Measurements from ENCODE around the gene TNMD. TPM values are rescaled to one million over a fixed set of nuclear protein-coding genes. Genes with fewer than 3 reads are reported as not detected.
A peak's percentile ranks its signal among the peaks of the same experiment; 100 is the strongest.

Gene TNMD
- total RNA-seq, 2 experiments from 2014 or later = not detected

DNA sequence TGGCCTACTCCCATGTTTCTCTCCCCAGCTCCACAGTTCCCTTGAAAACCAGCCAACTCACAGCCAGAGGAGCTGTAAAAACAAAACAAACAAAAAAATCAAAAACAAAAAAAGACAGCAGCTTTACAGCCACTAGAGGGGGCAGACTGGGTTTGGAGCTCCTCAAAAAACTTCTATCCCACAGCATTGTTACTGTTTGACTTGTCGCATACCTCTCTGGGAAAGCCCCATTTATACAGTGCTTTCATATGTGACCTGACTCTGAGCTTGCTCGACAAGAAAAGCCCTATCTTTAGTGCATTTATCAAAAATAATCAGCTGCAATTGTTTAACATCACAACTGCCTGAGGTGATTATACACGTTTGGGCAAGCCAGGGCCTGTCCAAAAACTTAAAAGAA is 30.3 kb downstream of the TNMD start:
- H3K4me1 Mint-ChIP-seq = no peaks in the 10 kb centered on the region
- H3K36me3 Mint-ChIP-seq (ENCODE audit: low read depth) = no peaks in the 10 kb centered on the region
- H3K9me3 Mint-ChIP-seq = no peaks in the 10 kb centered on the region
- CTCF ChIA-PET = interaction anchor here (2.6 kb wide), 1 partner anchor 21 kb away, joined by 9 read pairs; the partner anchor contains the start of gene TSPAN6
- no peak for DNase-seq
- no peak overlapping the region for H3K27ac Mint-ChIP-seq
- no peak overlapping the region for H3K4me3 Mint-ChIP-seq
- POLR2A ChIA-PET = no interaction called here
- H3K27me3 Mint-ChIP-seq = peaks cover 11% of the 10 kb centered on the region

DNA sequence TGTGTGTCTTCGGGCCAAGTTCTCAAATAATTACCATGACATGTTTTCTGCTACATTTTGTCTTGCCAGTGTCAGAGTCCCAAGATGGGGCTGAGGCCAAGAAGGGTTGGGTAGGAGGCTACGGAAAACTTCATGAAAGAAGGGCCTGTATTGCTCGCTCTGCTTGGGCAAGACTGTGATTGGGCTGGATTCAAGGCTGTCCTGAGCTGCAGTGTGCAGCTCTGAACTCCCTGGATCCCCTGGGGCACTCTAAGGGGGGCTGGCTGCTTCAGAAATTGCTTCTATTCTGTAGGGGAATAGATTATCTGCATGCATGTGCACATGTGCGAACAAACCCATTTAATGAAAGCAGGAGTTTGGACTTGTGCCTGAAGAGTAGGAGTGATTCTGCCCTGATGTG is 38.3 kb downstream of the TNMD start:
- CTCF ChIA-PET = no interaction called here
- no peak for DNase-seq
- H3K27ac Mint-ChIP-seq = no peak overlapping the region
- H3K4me1 Mint-ChIP-seq = peaks cover 9% of the 10 kb centered on the region
- no peaks in the 10 kb centered on the region for H3K36me3 Mint-ChIP-seq (ENCODE audit: low read depth)
- H3K4me3 Mint-ChIP-seq = no peak overlapping the region
- POLR2A ChIA-PET = no interaction called here
- no peaks in the 10 kb centered on the region for H3K9me3 Mint-ChIP-seq
- peaks cover 7% of the 10 kb centered on the region for H3K27me3 Mint-ChIP-seq

DNA sequence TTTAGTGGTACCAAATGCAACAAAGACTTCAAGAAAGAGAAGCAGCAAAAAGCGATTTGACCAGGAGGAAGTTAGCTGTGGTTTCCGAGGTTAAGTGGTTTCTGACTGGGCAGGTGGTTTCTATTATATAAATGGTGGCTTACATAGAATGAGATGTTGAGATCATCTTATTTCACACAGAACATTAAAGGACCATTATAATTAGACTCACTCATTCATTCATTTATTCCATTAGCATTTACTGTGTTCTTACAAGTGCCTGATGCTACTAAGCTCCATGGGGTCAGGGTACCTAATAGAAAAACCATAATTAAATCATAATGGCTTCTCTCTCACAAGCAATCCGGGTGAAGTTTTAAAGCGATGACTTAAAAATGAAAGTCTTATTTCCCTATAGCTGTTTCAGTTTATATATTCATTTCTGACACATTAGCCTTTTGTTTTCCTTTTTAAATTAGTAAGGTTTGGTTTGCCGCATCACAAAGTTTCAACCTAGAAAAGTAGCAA is 41.3 kb downstream of the TNMD start:
- Mint-ChIP-seq H3K4me3 (no peak overlapping the region), H3K36me3 (ENCODE audit: low read depth) (no peaks in the 10 kb centered on the region), H3K27me3 (peaks cover 14% of the 10 kb centered on the region), H3K27ac (no peak overlapping the region), H3K4me1 (peaks cover 9% of the 10 kb centered on the region), H3K9me3 (no peaks in the 10 kb centered on the region)
- CTCF ChIA-PET = no interaction called here
- POLR2A ChIA-PET = no interaction called here
- DNase-seq = no peak

DNA sequence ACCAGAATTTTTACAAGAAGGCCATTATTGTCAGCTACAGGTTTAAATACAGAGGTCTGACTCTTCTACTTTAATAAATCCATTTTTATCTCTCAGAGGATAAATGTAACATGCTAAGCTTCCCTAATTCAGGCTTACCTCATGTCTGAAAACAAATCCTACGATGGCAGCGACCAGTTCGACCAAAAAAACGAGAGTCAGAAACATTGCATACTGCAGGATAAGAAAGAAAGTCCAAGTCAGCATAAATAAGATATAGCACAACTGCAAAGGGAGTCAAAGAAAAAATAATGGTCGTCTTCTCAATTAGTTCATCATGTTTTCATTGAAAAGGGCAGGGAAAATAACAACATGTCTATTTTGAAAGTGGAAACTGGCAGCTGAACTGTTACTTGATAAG is 50.3 kb downstream of the TNMD start:
- Mint-ChIP-seq H3K4me1 (peaks cover 3% of the 10 kb centered on the region), H3K27me3 (peaks cover 32% of the 10 kb centered on the region), H3K27ac (no peak overlapping the region), H3K9me3 (no peaks in the 10 kb centered on the region), H3K4me3 (no peak overlapping the region), H3K36me3 (ENCODE audit: low read depth) (no peaks in the 10 kb centered on the region)
- POLR2A ChIA-PET = no interaction called here
- CTCF ChIA-PET = interaction anchor here (2.5 kb wide), 1 partner anchor 20 kb away, joined by 9 read pairs; no protein-coding TSS in a partner anchor
- no peak for DNase-seq

DNA sequence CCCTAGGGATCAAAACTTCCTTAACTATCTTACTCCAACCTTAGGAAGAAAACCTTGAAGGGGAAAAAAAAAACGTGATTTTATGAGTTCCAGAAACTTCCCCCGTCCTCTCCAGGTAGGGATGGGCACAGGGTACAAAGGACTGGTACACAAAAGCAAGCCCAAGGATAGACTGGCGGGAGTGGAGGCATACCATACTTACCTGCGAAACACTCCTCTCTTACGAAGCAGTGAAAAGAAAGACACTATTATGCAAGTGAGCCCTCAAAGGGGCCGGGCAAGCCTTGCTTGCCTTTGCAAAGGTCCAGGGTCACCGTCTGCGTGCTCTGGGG is 51.2 kb downstream of the TNMD start:
- H3K27me3 Mint-ChIP-seq = peaks cover 28% of the 10 kb centered on the region
- ChIA-PET POLR2A (no interaction called here), CTCF (interaction anchor here (2.5 kb wide), 1 partner anchor 21 kb away, joined by 9 read pairs; no protein-coding TSS in a partner anchor)
- no peaks in the 10 kb centered on the region for H3K36me3 Mint-ChIP-seq (ENCODE audit: low read depth)
- no peak overlapping the region for H3K27ac Mint-ChIP-seq
- DNase-seq = no peak
- no peaks in the 10 kb centered on the region for H3K9me3 Mint-ChIP-seq
- no peak overlapping the region for H3K4me3 Mint-ChIP-seq
- peaks cover 3% of the 10 kb centered on the region for H3K4me1 Mint-ChIP-seq

DNA sequence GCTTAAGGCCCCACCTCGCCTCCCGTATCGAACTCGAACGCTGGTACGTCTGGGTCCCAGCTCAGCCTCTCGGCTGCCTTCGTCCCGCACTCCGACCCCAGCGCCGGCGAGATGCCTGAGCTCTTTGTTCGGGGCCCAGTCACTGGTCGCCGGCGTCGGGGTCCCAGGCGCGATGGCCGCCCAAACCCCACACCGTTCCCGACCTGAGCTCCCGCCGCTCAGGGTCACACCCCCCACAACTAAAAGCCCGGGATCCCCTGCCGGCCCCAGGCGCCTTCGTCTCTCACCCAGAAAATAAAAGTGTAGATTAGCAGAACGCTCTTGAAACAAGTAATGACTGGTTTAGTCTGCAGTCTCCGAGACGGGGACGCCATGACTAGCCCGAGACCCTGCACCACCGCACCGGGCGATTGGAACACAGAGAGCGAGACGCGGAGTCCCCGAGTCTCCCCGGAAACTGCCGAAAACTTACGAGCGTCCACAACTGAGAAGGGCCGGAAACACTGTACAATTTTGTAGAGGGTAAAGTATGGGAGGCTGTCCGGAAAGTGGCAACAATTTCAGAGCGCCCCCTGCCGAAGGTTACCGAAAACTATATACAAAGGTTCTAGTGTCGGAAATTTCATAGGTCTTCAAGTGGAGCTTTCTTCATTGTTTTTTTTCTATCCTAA is 51.7 kb downstream of the TNMD start, which contains the start of gene TSPAN6:
Gene TSPAN6, minus strand, starts transcription at position 486 of the 671 bp plus-strand sequence. Its CDS starts 112 bp downstream, at position 374.
- ChIA-PET CTCF (interaction anchor here (2.5 kb wide), 1 partner anchor 22 kb away, joined by 9 read pairs; no protein-coding TSS in a partner anchor), POLR2A (no interaction called here)
- peak; percentile 61 for DNase-seq
- peaks cover 3% of the 10 kb centered on the region for H3K4me1 Mint-ChIP-seq
- peak within 1 kb of the TSS; percentile 71 for H3K4me3 Mint-ChIP-seq
- H3K36me3 Mint-ChIP-seq (ENCODE audit: low read depth) = no peaks in the 10 kb centered on the region
- no peaks in the 10 kb centered on the region for H3K9me3 Mint-ChIP-seq
- peaks cover 29% of the 10 kb centered on the region for H3K27me3 Mint-ChIP-seq
- no peak within 1 kb of the TSS for H3K27ac Mint-ChIP-seq

DNA sequence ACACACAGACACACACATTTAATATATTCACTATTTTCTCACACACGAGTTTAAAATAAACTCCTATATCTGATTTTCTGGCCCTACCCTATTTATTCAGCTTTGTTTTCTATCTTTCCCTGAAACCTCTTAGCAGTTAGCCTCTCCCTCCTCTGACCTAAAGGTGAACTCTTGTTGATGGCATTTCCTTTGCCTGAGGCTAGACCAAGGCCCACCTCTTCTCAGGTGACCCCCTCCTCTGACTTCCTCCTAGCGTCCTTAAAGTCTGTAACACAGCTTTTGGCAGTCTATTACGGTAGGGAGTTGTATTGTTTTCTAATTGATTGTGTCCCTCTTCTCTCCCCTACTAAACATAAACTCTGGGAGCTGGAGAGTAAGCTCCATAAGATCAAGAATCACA is 57.6 kb downstream of the TNMD start:
- CTCF ChIA-PET = no interaction called here
- H3K27me3 Mint-ChIP-seq = peaks cover 18% of the 10 kb centered on the region
- H3K27ac Mint-ChIP-seq = no peak overlapping the region
- POLR2A ChIA-PET = no interaction called here
- H3K36me3 Mint-ChIP-seq (ENCODE audit: low read depth) = no peaks in the 10 kb centered on the region
- DNase-seq = no peak
- no peaks in the 10 kb centered on the region for H3K9me3 Mint-ChIP-seq
- H3K4me1 Mint-ChIP-seq = no peaks in the 10 kb centered on the region
- no peak overlapping the region for H3K4me3 Mint-ChIP-seq

DNA sequence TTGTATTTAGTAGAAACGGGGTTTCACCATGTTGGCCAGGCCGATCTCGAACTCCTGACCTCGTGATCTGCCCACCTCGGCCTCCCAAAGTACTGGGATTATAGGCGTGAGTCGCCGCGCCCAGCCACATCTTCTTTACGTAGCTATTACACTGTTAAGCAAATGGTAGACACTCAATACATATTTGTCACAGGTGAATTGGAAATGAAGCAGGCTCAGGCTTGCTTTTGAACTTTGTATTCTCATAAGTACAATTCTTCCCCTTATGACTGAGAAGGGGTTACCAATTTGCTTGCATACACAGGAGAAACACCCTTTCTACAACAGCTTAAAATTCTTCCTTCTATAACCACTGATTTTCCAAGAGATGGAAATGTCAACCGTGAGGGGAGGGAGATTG is 58.5 kb downstream of the TNMD start:
- Mint-ChIP-seq H3K4me1 (no peaks in the 10 kb centered on the region), H3K36me3 (ENCODE audit: low read depth) (no peaks in the 10 kb centered on the region), H3K27ac (no peak overlapping the region), H3K4me3 (no peak overlapping the region), H3K27me3 (peaks cover 20% of the 10 kb centered on the region), H3K9me3 (no peaks in the 10 kb centered on the region)
- POLR2A ChIA-PET = no interaction called here
- CTCF ChIA-PET = no interaction called here
- DNase-seq = no peak

DNA sequence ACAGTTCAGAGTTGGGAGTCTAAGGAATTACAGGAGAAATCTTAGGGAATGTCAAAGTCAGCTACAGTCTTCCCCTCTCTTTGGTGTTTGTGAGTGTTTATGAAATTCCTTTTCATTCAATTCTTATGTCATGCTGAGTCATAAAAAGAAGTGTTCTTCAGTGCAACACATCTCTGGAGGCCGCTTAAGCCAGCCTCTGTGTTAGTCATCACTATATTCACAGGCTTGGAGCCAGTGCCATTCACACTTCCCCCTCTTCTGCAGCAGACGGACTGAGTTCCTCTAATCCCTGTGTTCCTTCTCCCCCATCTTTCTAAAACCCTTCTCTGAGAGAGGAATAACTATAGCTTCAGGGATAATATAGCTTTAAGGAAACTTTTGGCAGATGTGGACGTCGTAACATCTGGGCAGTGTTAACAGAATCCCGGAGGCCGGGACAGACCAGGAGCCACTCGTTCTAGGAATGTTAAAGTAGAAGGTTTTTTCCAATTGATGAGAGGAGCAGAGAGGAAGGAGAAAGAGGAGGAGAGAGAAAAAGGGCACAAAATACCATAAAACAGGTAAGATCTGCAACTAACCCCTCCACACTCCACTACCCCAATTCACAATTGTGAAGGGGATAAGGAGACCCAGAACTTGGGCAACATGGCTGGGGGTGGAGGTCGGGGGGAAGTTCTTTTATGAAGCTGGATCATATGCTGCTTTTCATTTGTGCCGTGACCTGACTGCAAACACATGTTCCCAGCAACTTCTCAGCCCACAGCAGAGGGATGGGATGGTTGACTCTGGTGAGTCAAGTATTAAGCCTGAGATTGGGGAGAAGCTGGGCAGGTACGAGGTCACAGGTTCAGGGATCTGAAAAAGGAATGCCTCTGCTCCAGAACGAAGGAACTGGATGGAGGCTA is 59.5 kb downstream of the TNMD start, which contains the start of gene SRPX2:
Gene SRPX2, plus strand, starts transcription at position 244 of the 905 bp plus-strand sequence. CDS start 2,124 bp downstream, outside the sequence.
- Mint-ChIP-seq H3K9me3 (no peaks in the 10 kb centered on the region), H3K27me3 (peaks cover 17% of the 10 kb centered on the region), H3K36me3 (ENCODE audit: low read depth) (no peaks in the 10 kb centered on the region), H3K4me1 (no peaks in the 10 kb centered on the region), H3K4me3 (no peak within 1 kb of the TSS), H3K27ac (no peak within 1 kb of the TSS)
- no peak for DNase-seq
- POLR2A ChIA-PET = no interaction called here
- CTCF ChIA-PET = no interaction called here

DNA sequence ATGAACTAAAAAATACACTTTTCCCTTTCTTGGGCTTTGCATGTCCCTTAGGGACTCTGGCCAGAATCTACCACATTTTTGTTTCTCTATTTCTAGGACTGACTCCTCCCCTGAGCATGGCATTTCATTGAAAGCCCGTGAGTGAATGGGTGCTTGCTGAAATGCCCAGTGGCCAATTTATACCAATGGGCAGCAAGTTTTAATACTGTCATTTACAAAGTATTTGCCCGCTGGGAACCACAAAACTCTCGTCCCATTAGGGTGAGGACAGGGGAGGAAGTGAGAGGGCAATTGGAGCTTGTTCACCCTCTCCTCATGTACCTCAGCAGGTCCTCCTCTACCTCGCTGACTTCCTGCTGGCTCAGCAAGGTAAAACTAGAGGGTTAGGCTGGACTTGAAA is 60.4 kb downstream of the TNMD start:
- Mint-ChIP-seq H3K27ac (no peak overlapping the region), H3K4me1 (no peaks in the 10 kb centered on the region), H3K4me3 (no peak overlapping the region), H3K9me3 (no peaks in the 10 kb centered on the region), H3K27me3 (peaks cover 11% of the 10 kb centered on the region), H3K36me3 (ENCODE audit: low read depth) (no peaks in the 10 kb centered on the region)
- no peak for DNase-seq
- ChIA-PET CTCF (no interaction called here), POLR2A (no interaction called here)

DNA sequence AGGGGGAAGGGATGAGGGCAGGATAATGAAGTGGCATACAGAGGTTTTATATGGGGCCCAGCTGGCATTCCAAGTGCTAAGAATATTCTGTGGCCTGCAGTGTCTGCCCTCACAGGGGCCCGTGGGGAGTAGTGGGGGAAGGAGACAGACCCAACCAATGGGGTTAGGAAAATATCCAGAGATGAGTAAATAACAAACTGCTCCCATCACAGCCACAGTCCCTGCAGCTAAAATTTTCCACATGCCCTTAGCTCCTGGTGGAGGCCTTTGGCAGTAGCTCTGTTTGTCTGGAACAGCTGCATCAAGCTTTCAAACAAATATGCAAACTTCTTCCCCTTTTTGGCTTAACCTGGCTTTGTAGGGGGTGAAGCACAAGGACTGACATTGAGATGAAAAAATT is 62.4 kb downstream of the TNMD start:
- no peaks in the 10 kb centered on the region for H3K36me3 Mint-ChIP-seq (ENCODE audit: low read depth)
- no peak overlapping the region for H3K27ac Mint-ChIP-seq

DNA sequence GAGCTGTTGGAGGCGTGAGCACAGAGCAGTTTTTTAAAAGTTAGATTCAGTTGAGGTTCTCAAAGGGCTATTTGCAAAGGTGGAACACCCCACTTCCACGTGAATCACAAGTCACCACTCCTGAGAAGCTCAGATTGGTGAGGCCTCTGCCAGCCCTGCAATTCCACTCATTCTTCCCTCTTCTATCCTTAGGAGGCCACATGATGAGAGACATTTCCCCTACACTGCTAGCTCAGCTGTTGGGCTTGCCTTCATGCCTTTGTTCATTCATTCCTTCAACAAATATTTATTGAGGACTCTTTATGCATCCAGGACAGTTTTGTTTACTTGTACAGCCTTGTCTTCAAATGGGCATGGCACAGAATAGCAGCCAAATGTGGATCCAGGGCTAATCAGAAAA is 63.0 kb downstream of the TNMD start:
- H3K27me3 Mint-ChIP-seq = peaks cover 7% of the 10 kb centered on the region
- H3K4me1 Mint-ChIP-seq = no peaks in the 10 kb centered on the region
- no peak overlapping the region for H3K4me3 Mint-ChIP-seq
- H3K9me3 Mint-ChIP-seq = no peaks in the 10 kb centered on the region
- no peaks in the 10 kb centered on the region for H3K36me3 Mint-ChIP-seq (ENCODE audit: low read depth)
- DNase-seq = no peak
- POLR2A ChIA-PET = no interaction called here
- no peak overlapping the region for H3K27ac Mint-ChIP-seq
- CTCF ChIA-PET = no interaction called here

More for the DNA sequence above, 62.4 kb downstream of the TNMD start:
- H3K4me1 Mint-ChIP-seq = no peaks in the 10 kb centered on the region
- peaks cover 7% of the 10 kb centered on the region for H3K27me3 Mint-ChIP-seq
- CTCF ChIA-PET = no interaction called here
- POLR2A ChIA-PET = no interaction called here
- no peaks in the 10 kb centered on the region for H3K9me3 Mint-ChIP-seq
- no peak for DNase-seq
- H3K4me3 Mint-ChIP-seq = no peak overlapping the region

Data from activated CD4-positive, alpha-beta memory T cell treated with anti-CD3 and anti-CD28 coated beads, Interleukin-2, amount 10 ng/mL, durations not matched to agents 7 days and 5 days (primary cell).